PC-3 (cell line): ENCODE data around the gene ASTN2. TPM values are rescaled to one million over a fixed set of nuclear protein-coding genes. Genes with fewer than 3 reads are reported as not detected.

ENCODE experiments used
- ATAC-seq: fragments of 200-7000 bp; cut with Tn5 transposase; 2 replicates; pipeline ENCODE4 v1.9.1; 2020; ENCODE audit warnings: mild to moderate bottlenecking, moderate library complexity
- BruUV-seq: library from RNA; stranded (reverse); fragments of 400-500 nt; replicated peaks from 2 replicates; lab custom pipeline; 2021; lab: Mats Ljungman, UMichigan
- CTCF ChIA-PET: fragments of 300-600 bp; sonication (Branson Sonifier 250); formaldehyde crosslinking; loops from one replicate; lab custom pipeline; 2022; ENCODE audit warnings: antibody characterized with exemption; lab: Charles Lee
- POLR2A ChIA-PET: fragments of 300-600 bp; sonication (Branson Sonifier 250); formaldehyde crosslinking; loops from one replicate; lab custom pipeline; 2022; ENCODE audit warnings: antibody characterized with exemption; ENCODE audit not compliant: unreplicated experiment; lab: Charles Lee
- DNase-seq: peaks from one replicate; pipeline ENCODE4 v3.0.0-alpha.2; 2015
- H2AFZ ChIP-seq: fragments of 300-600 bp; sonication (generic); 2 replicates; pipeline ENCODE4 v1.6.0; 2016; ENCODE audit warnings: antibody characterized with exemption, low read length
- H3F3A ChIP-seq: fragments of 300-600 bp; sonication (generic); one replicate; pipeline ENCODE4 v1.6.0; 2017; ENCODE audit warnings: antibody characterized with exemption, low read length, control low read depth, mild to moderate bottlenecking; ENCODE audit not compliant: unreplicated experiment
- H3K27ac ChIP-seq: fragments of 300-600 bp; sonication (generic); 2 replicates; pipeline ENCODE4 v1.5.1; 2016; ENCODE audit warnings: mild to moderate bottlenecking, low read length
- H3K27me3 ChIP-seq: fragments of 300-600 bp; sonication (generic); 2 replicates; pipeline ENCODE4 v1.6.1; 2016; ENCODE audit warnings: low read length, mixed read lengths
- H3K36me3 ChIP-seq: fragments of 300-600 bp; sonication (generic); 2 replicates; pipeline ENCODE4 v1.6.1; 2016; ENCODE audit warnings: low read depth, mixed run types, low read length, mixed read lengths
- H3K4me1 ChIP-seq: fragments of 300-600 bp; sonication (generic); 2 replicates; pipeline ENCODE4 v1.5.1; 2016; ENCODE audit warnings: low read length; ENCODE audit not compliant: insufficient read depth
- H3K4me2 ChIP-seq: fragments of 300-600 bp; sonication (generic); 2 replicates; pipeline ENCODE4 v1.6.0; 2016; ENCODE audit warnings: low read length
- H3K4me3 ChIP-seq: fragments of 300-600 bp; sonication (generic); 2 replicates; pipeline ENCODE4 v1.5.1; 2016; ENCODE audit warnings: mild to moderate bottlenecking, low read length, mixed read lengths
- H3K79me2 ChIP-seq: fragments of 300-600 bp; sonication (generic); 2 replicates; pipeline ENCODE4 v1.6.1; 2017; ENCODE audit warnings: low read length, mixed read lengths
- H3K9ac ChIP-seq: fragments of 300-600 bp; sonication (generic); 2 replicates; pipeline ENCODE4 v1.6.0; 2016; ENCODE audit warnings: mild to moderate bottlenecking, low read length
- H3K9me2 ChIP-seq: fragments of 300-600 bp; sonication (generic); replicated peaks from 2 replicates; pipeline ENCODE4 v1.6.1; 2016; ENCODE audit warnings: mixed run types, low read length, mixed read lengths
- H3K9me3 ChIP-seq: fragments of 300-600 bp; sonication (generic); 2 replicates; pipeline ENCODE4 v1.6.1; 2016; ENCODE audit warnings: low read length, mixed read lengths
- H4K20me1 ChIP-seq: fragments of 300-600 bp; sonication (generic); 2 replicates; pipeline ENCODE4 v1.6.1; 2016; ENCODE audit warnings: low read length, mixed read lengths
- CTCF ChIP-seq: fragments of 300-600 bp; sonication (generic); conservative IDR thresholded peaks from 2 replicates; pipeline ENCODE4 v1.5.1; 2017; ENCODE audit warnings: antibody characterized with exemption, low read depth, mild to moderate bottlenecking, low read length
- EZH2 ChIP-seq: fragments of 300-600 bp; sonication (generic); IDR thresholded peaks from one replicate; pipeline ENCODE4 v1.6.1; 2017; ENCODE audit warnings: antibody characterized with exemption, mild to moderate bottlenecking, low read length; ENCODE audit not compliant: unreplicated experiment
- EZH2phosphoT487 ChIP-seq: fragments of 300-600 bp; sonication (generic); IDR thresholded peaks from 2 replicates; pipeline ENCODE4 v1.6.1; 2018; ENCODE audit warnings: mild to moderate bottlenecking, antibody characterized with exemption, low read length, borderline replicate concordance
- intact Hi-C: fragments of 100-400 bp; cut with micrococcal nuclease; formaldehyde crosslinking; loops from 2 replicates; pipeline ENCODE4 v1.9.0; 2023
- total RNA-seq: library from RNA; depleted of rRNA; stranded (reverse); fragments of >200 nt; gene quantifications from 2 replicates; pipeline ENCODE4 v1.2.3, GENCODE V29; 2014

Gene ASTN2
- total RNA-seq, 1 experiment from 2014 or later, result 3.5 TPM

- intact Hi-C loops, result no loop called here
- no TSS peak for BruUV-seq
- no peak for DNase-seq
- H2AFZ ChIP-seq, result no peak overlapping the region
- no peak for ATAC-seq
- no peak overlapping the region for H3K4me2 ChIP-seq
- no peaks in the 10 kb centered on the region for H3K27me3 ChIP-seq
- H3K79me2 ChIP-seq, result no peaks in the 10 kb centered on the region
- H3K36me3 ChIP-seq, result no peaks in the 10 kb centered on the region
- CTCF ChIA-PET, result no interaction called here
- no peaks in the 10 kb centered on the region for H3K4me1 ChIP-seq
- TF ChIP-seq EZH2 (no peak), CTCF (no peak), EZH2phosphoT487 (no peak)
- POLR2A ChIA-PET, result no interaction called here
- no peak overlapping the region for H3K9ac ChIP-seq
- H3K9me3 ChIP-seq, result no peaks in the 10 kb centered on the region
- no peaks in the 10 kb centered on the region for H3F3A ChIP-seq
- H3K27ac ChIP-seq, result no peak overlapping the region
- no peak overlapping the region for H3K4me3 ChIP-seq
- H3K9me2 ChIP-seq, result no peaks in the 10 kb centered on the region
- no peaks in the 10 kb centered on the region for H4K20me1 ChIP-seq
Measured at GRCh38 chr9:117363006-117363405, 51.9 kb downstream of the ASTN2 start.

- CTCF ChIA-PET, result no interaction called here
- H3K4me1 ChIP-seq, result no peaks in the 10 kb centered on the region
- H3F3A ChIP-seq, result no peaks in the 10 kb centered on the region
- no peak for DNase-seq
- no peak overlapping the region for H3K4me3 ChIP-seq
- ATAC-seq, result no peak
- no peaks in the 10 kb centered on the region for H3K27me3 ChIP-seq
- BruUV-seq, result no TSS peak
- H3K79me2 ChIP-seq, result no peaks in the 10 kb centered on the region
- H3K27ac ChIP-seq, result no peak overlapping the region
- no peaks in the 10 kb centered on the region for H4K20me1 ChIP-seq
- H2AFZ ChIP-seq, result no peak overlapping the region
- no peak overlapping the region for H3K4me2 ChIP-seq
- no peaks in the 10 kb centered on the region for H3K9me3 ChIP-seq
- intact Hi-C loops, result no loop called here
- no peaks in the 10 kb centered on the region for H3K9me2 ChIP-seq
- H3K9ac ChIP-seq, result no peak overlapping the region
- POLR2A ChIA-PET, result no interaction called here
- H3K36me3 ChIP-seq, result no peaks in the 10 kb centered on the region
- TF ChIP-seq EZH2phosphoT487, result no peak
- no peak for TF ChIP-seq CTCF
- no peak for TF ChIP-seq EZH2
Measured at GRCh38 chr9:117359910-117360309, 54.9 kb downstream of the ASTN2 start.

GRCh38 chr9:117355542-117355941 is 59.3 kb downstream of the ASTN2 start:
- TF ChIP-seq EZH2phosphoT487 (no peak), CTCF (no peak)
- intact Hi-C loops, result no loop called here
- ChIA-PET CTCF (no interaction called here), POLR2A (no interaction called here)
- Histone ChIP-seq H3K4me1 (no peaks in the 10 kb centered on the region), H3K36me3 (no peaks in the 10 kb centered on the region), H3K27ac (no peak overlapping the region), H3K27me3 (no peaks in the 10 kb centered on the region), H3F3A (no peaks in the 10 kb centered on the region), H3K79me2 (no peaks in the 10 kb centered on the region), H3K9me3 (no peaks in the 10 kb centered on the region), H2AFZ (no peak overlapping the region), H3K9me2 (no peaks in the 10 kb centered on the region), H3K4me2 (no peak overlapping the region), H3K9ac (no peak overlapping the region), H4K20me1 (no peaks in the 10 kb centered on the region), H3K4me3 (no peak overlapping the region)
- no TSS peak for BruUV-seq
- no peak for ATAC-seq
- DNase-seq, result no peak
